Measurements from ENCODE around the gene PAQR7. TPM values are rescaled to one million over a fixed set of nuclear protein-coding genes. Genes with fewer than 3 reads are reported as not detected.

PAQR7 gene
- total RNA-seq, 1 donor from 2014 or later, result 18.7 TPM

DNA sequence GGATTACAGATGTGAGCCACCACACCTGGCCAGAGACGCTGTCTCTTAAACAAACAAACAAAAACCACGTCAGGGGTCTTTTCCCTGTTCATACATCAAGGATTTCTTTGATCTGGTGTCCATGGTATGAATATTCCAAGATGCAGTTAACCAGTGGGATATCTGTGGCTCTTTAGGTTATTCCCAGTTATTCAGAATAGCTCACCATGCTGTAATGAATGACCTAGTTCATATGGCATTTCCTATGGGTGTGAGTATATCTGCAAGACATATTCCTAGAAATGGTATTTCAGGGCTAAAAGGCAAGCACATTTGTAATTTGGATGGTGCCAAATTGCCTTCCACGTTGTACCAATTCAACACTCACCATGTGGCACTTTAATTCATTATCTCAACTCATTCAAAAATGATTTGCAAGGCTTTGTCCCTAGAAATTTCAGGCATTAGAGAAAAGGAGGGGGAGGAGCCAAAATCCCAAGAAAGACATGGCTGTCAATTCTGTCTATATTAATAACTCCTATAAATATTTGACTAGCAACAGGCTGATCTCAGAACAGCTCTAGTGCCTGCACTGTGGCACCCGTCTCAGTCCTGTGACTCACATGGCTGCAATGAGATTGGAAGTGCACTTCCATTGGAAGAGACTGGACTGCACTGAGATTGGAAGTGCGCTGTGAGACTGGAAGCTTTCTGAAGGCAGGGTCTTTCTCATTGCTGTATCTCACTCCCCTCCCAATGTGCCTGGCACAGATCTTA lies 36.7 kb upstream of the PAQR7 start:
- Mint-ChIP-seq H3K4me1 (ENCODE audit: unreplicated experiment) (peaks cover 3% of the 10 kb centered on the region), H3K27me3 (ENCODE audit: unreplicated experiment) (peaks cover 3% of the 10 kb centered on the region), H3K9me3 (ENCODE audit: unreplicated experiment) (no peaks in the 10 kb centered on the region), H3K4me3 (ENCODE audit: unreplicated experiment) (no peak overlapping the region), H3K27ac (ENCODE audit: unreplicated experiment) (no peak overlapping the region), H3K36me3 (ENCODE audit: low read depth, unreplicated experiment) (no peaks in the 10 kb centered on the region)
- no peak for DNase-seq (ENCODE audit: low spot score)
- TF ChIP-seq, protein P1, sequence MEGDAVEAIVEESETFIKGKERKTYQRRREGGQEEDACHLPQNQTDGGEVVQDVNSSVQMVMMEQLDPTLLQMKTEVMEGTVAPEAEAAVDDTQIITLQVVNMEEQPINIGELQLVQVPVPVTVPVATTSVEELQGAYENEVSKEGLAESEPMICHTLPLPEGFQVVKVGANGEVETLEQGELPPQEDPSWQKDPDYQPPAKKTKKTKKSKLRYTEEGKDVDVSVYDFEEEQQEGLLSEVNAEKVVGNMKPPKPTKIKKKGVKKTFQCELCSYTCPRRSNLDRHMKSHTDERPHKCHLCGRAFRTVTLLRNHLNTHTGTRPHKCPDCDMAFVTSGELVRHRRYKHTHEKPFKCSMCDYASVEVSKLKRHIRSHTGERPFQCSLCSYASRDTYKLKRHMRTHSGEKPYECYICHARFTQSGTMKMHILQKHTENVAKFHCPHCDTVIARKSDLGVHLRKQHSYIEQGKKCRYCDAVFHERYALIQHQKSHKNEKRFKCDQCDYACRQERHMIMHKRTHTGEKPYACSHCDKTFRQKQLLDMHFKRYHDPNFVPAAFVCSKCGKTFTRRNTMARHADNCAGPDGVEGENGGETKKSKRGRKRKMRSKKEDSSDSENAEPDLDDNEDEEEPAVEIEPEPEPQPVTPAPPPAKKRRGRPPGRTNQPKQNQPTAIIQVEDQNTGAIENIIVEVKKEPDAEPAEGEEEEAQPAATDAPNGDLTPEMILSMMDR (IDR thresholded peaks at IDR 0.05; ENCODE audit: unreplicated experiment), result no peak

DNA sequence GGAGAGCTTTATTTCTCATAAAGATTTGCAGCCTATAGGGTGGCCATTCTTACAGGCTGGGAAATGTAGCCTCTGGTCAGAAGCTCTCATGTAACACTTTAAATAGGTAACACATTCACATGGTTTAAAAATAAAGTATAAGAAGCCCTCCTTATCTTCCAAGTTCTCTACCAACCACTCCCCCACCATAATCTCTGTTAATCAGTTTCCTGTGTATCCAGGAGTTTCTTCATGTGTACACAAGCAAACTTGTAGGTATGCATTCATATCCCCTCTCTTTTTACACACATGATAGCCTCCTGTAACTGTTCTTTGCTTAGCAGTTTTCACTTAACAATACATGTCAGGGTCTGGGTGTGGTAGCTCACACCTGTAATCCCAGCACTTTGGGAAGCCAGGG lies 35.7 kb upstream of the PAQR7 start:
- TF ChIP-seq, protein P1 (IDR thresholded peaks at IDR 0.05; ENCODE audit: unreplicated experiment), result no peak
- H3K36me3 Mint-ChIP-seq (ENCODE audit: low read depth, unreplicated experiment), result no peaks in the 10 kb centered on the region
- no peak overlapping the region for H3K4me3 Mint-ChIP-seq (ENCODE audit: unreplicated experiment)
- no peak overlapping the region for H3K27ac Mint-ChIP-seq (ENCODE audit: unreplicated experiment)
- H3K27me3 Mint-ChIP-seq (ENCODE audit: unreplicated experiment), result peaks cover 11% of the 10 kb centered on the region
- H3K4me1 Mint-ChIP-seq (ENCODE audit: unreplicated experiment), result peaks cover 7% of the 10 kb centered on the region
- no peak for DNase-seq (ENCODE audit: low spot score)
- H3K9me3 Mint-ChIP-seq (ENCODE audit: unreplicated experiment), result no peaks in the 10 kb centered on the region

DNA sequence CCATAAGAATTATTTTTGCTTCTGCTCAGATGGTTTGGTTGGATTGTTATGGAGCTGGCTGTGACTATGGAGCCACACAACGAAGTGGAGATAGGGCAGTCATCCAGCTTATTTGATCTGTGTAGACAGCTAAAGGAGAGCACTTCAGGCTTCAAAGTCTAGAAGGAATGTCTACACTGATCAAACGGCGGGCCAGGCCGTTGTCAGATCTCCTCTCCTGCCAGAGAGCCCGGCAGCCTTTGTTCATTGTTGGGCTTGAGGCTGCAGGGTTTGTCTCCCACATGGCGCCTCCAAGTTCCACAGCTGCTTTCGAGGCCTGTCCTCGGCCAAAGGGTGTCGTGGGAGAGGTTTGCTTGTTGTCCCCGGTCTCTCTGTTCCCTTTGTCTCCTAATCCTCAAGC lies 33.5 kb upstream of the PAQR7 start:
- no peak overlapping the region for H3K4me3 Mint-ChIP-seq (ENCODE audit: unreplicated experiment)
- TF ChIP-seq, protein P1 (IDR thresholded peaks at IDR 0.05; ENCODE audit: unreplicated experiment), result no peak

DNA sequence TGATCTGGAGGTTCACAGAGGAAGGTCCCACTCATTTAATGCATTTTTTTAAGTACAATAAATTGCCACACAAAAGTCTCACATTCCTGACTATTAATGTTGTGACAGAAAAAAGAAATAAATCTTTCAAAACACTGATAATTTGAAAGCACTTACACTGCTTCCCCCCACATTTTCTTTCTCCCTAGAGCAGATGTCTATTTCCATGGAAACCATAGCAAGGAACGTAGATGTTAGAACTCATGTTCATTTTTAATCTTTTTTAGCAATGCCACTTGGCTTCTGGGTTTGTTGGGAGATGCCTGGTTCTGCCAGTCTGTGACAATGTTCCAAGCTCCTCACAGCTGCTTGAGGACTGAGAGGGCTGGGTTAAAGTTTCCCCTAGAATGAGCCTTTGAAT lies 32.7 kb upstream of the PAQR7 start:
- peaks cover 13% of the 10 kb centered on the region for H3K27me3 Mint-ChIP-seq (ENCODE audit: unreplicated experiment)
- DNase-seq (ENCODE audit: low spot score), result no peak
- TF ChIP-seq, protein P1 (IDR thresholded peaks at IDR 0.05; ENCODE audit: unreplicated experiment), result no peak
- H3K27ac Mint-ChIP-seq (ENCODE audit: unreplicated experiment), result no peak overlapping the region
- H3K36me3 Mint-ChIP-seq (ENCODE audit: low read depth, unreplicated experiment), result peaks cover 13% of the 10 kb centered on the region
- no peaks in the 10 kb centered on the region for H3K9me3 Mint-ChIP-seq (ENCODE audit: unreplicated experiment)
- H3K4me1 Mint-ChIP-seq (ENCODE audit: unreplicated experiment), result peaks cover 21% of the 10 kb centered on the region
- H3K4me3 Mint-ChIP-seq (ENCODE audit: unreplicated experiment), result peak overlapping the region; percentile 6

More for the DNA sequence above, 33.5 kb upstream of the PAQR7 start:
- no peak overlapping the region for H3K27ac Mint-ChIP-seq (ENCODE audit: unreplicated experiment)
- no peaks in the 10 kb centered on the region for H3K9me3 Mint-ChIP-seq (ENCODE audit: unreplicated experiment)
- H3K4me1 Mint-ChIP-seq (ENCODE audit: unreplicated experiment), result peaks cover 16% of the 10 kb centered on the region
- no peak for DNase-seq (ENCODE audit: low spot score)
- H3K36me3 Mint-ChIP-seq (ENCODE audit: low read depth, unreplicated experiment), result peaks cover 7% of the 10 kb centered on the region
- peaks cover 13% of the 10 kb centered on the region for H3K27me3 Mint-ChIP-seq (ENCODE audit: unreplicated experiment)

DNA sequence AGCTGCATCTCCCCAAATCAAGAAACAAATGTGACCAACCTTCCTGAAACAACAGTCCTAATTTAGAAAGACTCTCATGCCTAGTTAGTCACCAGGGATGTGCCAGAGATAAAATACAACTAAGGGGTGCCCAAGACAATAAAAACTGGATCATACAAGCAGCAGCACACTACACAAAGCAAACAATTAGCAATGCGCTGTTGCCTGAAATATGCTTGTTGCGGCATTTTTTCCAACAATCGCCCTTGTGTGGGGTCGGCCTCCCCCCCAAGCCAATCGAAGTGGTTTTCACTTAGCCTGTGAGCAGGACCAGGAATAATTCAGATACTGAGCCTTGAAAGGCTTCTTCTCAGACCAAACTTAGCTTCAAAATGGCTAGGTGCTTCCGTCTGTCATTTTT lies 32.1 kb upstream of the PAQR7 start:
- DNase-seq (ENCODE audit: low spot score), result no peak
- H3K27ac Mint-ChIP-seq (ENCODE audit: unreplicated experiment), result peak overlapping the region; percentile 57
- H3K9me3 Mint-ChIP-seq (ENCODE audit: unreplicated experiment), result no peaks in the 10 kb centered on the region
- peaks cover 13% of the 10 kb centered on the region for H3K27me3 Mint-ChIP-seq (ENCODE audit: unreplicated experiment)
- TF ChIP-seq, protein P1 (IDR thresholded peaks at IDR 0.05; ENCODE audit: unreplicated experiment), result no peak
- peak overlapping the region; percentile 88 for H3K4me3 Mint-ChIP-seq (ENCODE audit: unreplicated experiment)
- H3K36me3 Mint-ChIP-seq (ENCODE audit: low read depth, unreplicated experiment), result peaks cover 16% of the 10 kb centered on the region
- peaks cover 23% of the 10 kb centered on the region for H3K4me1 Mint-ChIP-seq (ENCODE audit: unreplicated experiment)
